Jurkat, Clone E6-1 (cell line): Measurements from ENCODE around the gene VWA7.

Source experiments
- DNase-seq: peaks from one replicate; pipeline ENCODE4 v3.0.0-alpha.2; 2011; ENCODE audit warnings: low read depth, low spot score
- H3K4me3 ChIP-seq: 2 replicates; pipeline ENCODE4 v1.5.1; 2011; ENCODE audit warnings: mild to moderate bottlenecking, low read length, control low read depth, moderate library complexity

The VWA7 gene

DNA sequence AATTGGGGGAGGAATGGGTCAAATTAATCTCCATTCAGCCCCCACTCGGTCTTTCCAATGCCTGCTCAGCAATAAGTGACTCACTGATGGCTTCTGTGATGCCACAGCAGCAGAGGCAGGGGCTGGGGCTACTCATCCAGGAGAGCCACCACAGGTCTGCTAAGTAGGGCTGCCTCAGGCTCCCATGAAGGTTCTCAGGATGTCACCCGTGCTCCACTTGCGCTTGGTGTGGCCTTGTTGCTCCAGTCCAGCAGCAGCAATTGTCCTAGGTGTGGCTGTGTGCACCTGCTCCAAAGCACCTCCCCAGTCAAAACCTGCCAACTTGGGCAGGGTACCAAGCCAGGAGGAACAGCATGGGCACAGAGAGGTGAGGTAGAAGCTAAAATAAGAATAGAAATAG is 55.0 kb downstream of the VWA7 start:
- no peak overlapping the region for H3K4me3 ChIP-seq
- no peak for DNase-seq

- DNase-seq, result no peak
- H3K4me3 ChIP-seq, result no peak within 1 kb of the TSS
Observed at GRCh38 chr6:31721351-31722020, 55.6 kb downstream of the VWA7 start, which contains the start of gene LY6G6C. Gene LY6G6C (minus strand): TSS chr6:31721746. CDS start chr6:31721679, 67 bp downstream.

DNA sequence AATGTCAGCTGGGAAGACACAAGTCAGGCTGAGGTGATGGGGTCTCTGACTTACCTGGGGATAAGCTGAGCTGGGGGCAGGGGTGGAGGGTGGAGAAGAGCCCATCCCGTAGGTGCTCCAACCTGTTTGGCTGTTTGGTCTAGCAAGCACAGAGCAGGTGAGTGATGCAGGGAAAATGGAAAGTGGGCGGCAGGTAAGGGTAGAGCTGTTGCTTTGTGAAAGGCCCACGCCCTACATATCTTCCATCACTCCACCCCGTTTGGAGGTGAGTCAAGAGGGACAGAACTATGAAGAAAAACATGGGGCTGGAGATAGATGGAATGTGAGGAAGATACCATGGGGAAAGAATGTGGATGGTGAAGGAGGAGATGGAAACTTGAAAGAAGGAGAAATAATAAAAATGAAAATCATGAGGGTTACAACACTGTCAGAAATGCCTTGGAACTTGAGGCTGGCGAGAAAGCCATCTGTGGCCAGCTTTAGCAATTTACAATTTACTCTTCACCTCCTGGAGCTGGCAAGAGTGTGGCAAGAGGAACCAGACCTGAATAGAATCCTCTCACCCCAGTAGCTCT is 56.8 kb downstream of the VWA7 start:
- no peak overlapping the region for H3K4me3 ChIP-seq
- DNase-seq, result no peak

- H3K4me3 ChIP-seq, result no peak overlapping the region
- no peak for DNase-seq
Observed at GRCh38 chr6:31719001-31719400, 58.1 kb downstream of the VWA7 start.

DNA sequence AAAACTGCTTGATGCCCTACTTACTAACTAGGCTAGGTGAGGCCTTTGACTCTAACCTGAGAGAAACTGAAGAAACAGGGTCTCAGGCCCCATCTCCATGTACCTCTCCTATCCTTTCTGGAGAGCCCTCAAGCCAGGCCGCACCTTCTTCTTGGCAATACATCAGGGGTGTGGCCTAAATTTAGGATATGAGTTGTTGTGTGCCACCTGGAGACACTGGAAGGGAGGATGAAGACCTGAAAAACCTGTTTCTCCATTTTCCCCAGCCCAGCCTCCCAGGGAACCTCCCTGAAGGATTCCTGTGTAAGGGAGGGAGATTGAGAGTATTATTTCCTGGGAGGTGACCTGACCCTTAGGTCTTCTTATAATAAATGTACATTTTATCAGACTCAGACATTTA is 58.9 kb downstream of the VWA7 start:
- DNase-seq, result no peak
- H3K4me3 ChIP-seq, result no peak overlapping the region

DNA sequence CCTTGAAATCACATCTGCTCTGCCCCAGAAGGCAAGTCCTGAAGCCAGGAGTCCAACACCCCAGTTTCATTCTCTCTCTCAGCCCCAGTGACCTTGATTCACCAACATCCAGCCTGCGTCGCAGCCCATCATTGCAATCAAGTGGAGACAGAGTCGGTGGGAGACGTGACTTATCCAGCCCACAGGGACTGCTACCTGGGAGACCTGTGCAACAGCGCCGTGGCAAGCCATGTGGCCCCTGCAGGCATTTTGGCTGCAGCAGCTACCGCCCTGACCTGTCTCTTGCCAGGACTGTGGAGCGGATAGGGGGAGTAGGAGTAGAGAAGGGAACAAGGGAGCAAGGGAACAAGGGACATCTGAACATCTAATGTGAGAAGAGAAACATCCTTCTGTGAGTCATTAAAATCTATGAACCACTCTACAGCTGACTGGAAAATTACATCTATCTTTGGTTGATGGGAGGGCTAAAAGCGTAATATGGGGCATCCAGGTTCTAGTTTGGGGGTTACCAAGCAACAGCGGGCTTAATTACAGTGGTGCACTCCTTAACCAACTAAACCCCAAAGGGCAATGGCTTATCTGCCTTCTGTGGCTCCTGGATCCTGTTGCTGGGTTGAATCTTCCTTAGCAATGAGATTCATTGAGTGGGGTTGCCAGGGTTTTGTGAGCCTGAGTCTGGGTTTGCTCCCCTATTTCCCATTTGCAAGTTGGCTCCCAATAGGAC is 59.5 kb downstream of the VWA7 start:
- H3K4me3 ChIP-seq, result no peak overlapping the region
- no peak for DNase-seq
